GM08714 (cell line): ENCODE data around the gene SLC7A8.
A peak's percentile ranks its signal among the peaks of the same experiment; 100 is the strongest.

Experiments used
- H3K4me3 ChIP-seq: fragments of 200-500 bp; sonication (Bioruptor generic); 2 replicates; pipeline ENCODE4 v1.5.1; 2014; ENCODE audit warnings: mild to moderate bottlenecking, low read length, inconsistent platforms
- ZNF274 ChIP-seq: IDR thresholded peaks from 2 replicates; pipeline ENCODE4 v1.6.1; 2012; ENCODE audit warnings: mild to moderate bottlenecking, low read depth, low read length

SLC7A8 gene

DNA sequence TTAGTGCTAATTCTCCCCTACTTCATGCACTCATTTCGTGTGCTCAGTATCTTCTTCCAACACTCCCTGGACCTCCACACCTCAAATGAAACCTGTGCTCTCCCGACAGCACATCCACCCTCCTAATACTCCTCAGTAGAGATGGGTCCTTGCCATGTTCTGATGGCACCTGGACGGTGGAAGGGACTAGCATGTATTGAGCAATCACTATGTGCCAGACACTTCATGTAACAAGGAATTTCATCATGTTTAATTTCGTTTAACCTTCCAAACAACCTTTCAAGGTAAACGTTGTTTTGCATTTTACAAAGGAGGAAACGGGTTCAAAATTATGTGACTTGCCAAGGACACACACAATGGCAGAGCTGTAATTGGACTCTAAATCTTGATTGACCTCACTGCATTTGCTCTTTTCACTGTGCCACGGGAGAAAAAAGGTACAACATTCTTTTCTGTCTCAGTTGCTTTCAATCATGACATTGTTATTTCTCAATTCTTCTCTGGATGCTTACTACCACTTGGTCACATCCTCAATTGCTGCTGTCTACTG is 12.2 kb upstream of the SLC7A8 start:
- TF ChIP-seq ZNF274, result no peak
- H3K4me3 ChIP-seq, result no peak overlapping the region

DNA sequence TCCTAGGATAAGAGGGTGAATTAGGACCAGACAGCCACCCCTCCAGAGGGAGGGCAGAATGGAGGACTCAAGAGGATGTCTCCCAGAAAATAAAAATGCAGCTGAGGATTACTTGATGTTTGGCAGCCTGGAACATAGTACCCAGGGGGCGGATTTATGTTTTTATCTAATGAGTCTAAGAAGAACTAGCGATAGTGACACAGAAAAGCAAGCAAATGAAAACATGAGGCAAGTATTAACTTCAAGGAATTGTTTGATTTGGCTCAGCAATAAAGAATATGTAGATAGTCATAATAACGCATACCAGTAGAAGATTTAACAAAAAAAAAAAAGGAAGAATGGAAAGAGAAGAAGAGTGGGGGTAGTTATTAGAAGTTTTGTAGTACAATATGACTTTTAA is 10.0 kb upstream of the SLC7A8 start:
- no peak for TF ChIP-seq ZNF274
- no peak overlapping the region for H3K4me3 ChIP-seq

- no peak overlapping the region for H3K4me3 ChIP-seq
- TF ChIP-seq ZNF274, result no peak
These were observed 4.5 kb upstream of the SLC7A8 start for GRCh38 chr14:23187925-23188324.

GRCh38 chr14:23186913-23187654 is 3.6 kb upstream of the SLC7A8 start:
- no peak for TF ChIP-seq ZNF274

DNA sequence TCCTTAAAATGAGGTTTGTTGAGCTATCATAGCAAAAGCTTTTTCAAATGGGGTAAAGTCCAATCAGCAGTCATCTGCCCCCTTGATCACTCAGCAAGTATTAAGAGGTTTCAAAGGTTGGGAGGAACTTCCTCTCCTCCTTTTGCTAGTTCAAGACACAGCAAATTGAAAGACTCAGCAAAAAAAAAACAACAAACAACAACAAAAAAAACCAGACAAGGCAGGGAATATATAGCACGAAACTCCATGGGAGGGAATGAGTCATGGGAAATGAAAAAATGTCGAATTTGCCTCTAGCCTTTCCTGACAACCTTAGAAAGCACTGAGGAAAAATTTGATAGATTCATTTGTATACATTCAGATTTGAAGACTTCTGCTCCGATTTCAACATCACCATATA is 1.6 kb upstream of the SLC7A8 start:
- no peak for TF ChIP-seq ZNF274

More at GRCh38 chr14:23186913-23187654, 3.6 kb upstream of the SLC7A8 start:
- no peak overlapping the region for H3K4me3 ChIP-seq

DNA sequence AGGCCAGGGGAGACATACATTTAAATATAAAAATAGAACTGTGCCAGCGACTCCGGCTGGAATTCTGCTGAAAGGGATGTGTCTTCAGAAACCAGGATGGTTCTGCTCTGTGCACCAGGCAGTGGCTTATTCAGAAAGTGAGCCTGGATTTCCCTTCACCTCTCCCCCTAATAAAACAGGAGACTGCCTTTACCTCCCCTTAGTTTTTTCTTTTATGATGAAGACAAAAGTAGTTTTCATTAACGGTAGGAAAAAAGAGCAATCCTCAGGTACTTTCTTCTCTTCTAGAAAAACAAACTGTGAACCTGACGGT is 346 bp downstream of the SLC7A8 start:
- no peak for TF ChIP-seq ZNF274
- H3K4me3 ChIP-seq, result peak overlapping the region; percentile 51

More for the DNA sequence above, 1.6 kb upstream of the SLC7A8 start:
- H3K4me3 ChIP-seq, result no peak overlapping the region

DNA sequence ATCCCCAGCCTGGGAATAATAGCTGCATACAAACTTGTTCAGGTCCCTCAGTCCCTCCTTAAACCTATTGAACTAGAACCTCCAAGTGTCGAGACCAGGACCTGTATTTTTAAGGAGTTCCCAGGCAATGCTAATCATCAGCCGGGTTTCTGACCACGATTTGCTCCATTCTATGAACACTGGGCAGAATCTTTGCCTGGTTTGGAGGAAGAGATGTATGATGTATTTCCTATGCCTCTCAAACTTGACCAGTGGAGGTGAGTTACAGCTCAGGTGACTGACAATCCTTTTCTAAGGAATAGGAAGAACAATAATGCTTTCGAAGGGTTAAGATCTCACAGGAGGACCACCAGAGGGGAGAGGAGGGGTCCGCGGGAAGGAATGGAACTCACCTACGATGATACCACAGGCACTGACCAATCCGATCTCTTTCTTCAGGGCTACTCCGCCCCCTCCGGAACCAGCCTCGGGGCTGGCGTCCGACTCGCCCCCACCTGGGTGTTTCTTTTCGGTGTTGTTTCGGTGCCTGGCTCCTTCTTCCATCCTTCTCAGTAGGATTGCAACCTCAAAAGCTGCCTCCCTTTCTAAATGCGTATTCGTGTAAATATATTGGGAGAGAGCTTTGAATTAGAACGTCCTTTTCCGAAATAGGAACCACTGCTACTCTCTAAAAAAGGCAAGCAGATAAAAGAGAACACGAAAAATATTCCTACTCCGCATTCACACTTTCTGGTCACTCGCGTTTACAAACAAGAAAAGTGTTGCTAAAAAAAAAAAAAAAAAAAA is 895 bp downstream of the SLC7A8 start:
- H3K4me3 ChIP-seq, result peak overlapping the region; percentile 51

DNA sequence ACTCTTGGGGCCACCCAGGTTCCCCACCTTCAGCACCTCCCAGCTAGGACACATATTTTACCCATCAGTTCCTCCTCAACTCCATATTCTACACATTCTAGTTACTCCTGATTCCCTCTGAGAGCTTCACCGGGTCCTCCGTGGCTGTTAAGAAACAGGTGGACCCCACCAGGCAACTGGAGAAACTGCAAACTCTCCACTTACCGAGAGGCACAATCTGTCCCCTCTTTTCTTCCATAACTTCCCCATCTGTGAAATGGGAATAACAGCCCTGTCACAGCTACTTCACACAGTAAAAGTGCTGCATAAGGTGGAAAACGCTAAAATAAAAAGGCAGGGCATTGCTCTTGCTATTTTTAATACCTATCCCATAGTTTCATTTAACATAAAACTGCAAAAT is 1.5 kb downstream of the SLC7A8 start:
- H3K4me3 ChIP-seq, result no peak overlapping the region
- TF ChIP-seq ZNF274, result no peak

More for the DNA sequence above, 895 bp downstream of the SLC7A8 start:
- TF ChIP-seq ZNF274, result no peak

- H3K4me3 ChIP-seq, result no peak overlapping the region
- no peak for TF ChIP-seq ZNF274
These were observed 2.0 kb downstream of the SLC7A8 start for GRCh38 chr14:23181453-23181852.

GRCh38 chr14:23177181-23177580 is 6.3 kb downstream of the SLC7A8 start:
- TF ChIP-seq ZNF274, result no peak
- H3K4me3 ChIP-seq, result no peak overlapping the region

DNA sequence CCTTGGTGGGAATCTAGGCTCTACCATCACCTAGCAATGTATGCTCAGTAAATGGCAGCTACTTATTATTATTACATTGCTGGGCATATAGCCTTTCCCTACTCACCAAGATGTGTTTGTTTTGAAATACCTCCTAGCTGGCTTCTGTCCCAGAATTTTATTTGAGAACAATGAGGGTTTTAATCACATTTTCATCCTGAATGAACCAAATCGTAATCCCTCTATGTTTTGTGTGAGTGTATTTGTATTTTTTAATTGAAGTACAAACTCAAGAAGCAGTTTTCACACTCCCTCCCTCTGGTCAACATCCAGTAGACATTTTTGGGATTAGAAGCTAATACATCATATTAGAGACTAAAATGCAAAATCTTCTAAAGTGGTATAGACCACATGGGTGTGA is 7.6 kb downstream of the SLC7A8 start:
- H3K4me3 ChIP-seq, result no peak overlapping the region
- no peak for TF ChIP-seq ZNF274

GRCh38 chr14:23174296-23175184 is 8.9 kb downstream of the SLC7A8 start:
- no peak overlapping the region for H3K4me3 ChIP-seq
- TF ChIP-seq ZNF274, result no peak

DNA sequence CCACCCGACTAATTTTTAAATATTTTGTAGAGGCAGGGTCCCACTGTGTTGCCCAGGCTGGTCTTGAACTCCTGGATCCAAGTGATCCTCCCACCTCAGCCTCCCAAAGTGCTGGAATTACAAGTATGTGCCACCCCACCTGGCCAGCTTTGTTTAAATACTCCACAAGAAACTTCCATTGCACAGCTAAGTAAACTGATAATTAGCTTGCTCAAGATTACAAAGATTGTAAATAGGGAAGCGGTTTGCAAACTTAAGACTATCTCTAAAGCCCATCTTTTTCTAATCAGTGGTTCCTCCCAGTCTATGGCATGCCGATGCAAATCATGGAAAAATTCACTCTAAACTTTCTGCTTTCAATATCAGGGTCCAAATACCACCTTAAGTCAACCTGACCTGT is 9.7 kb downstream of the SLC7A8 start:
- no peak overlapping the region for H3K4me3 ChIP-seq
- no peak for TF ChIP-seq ZNF274

DNA sequence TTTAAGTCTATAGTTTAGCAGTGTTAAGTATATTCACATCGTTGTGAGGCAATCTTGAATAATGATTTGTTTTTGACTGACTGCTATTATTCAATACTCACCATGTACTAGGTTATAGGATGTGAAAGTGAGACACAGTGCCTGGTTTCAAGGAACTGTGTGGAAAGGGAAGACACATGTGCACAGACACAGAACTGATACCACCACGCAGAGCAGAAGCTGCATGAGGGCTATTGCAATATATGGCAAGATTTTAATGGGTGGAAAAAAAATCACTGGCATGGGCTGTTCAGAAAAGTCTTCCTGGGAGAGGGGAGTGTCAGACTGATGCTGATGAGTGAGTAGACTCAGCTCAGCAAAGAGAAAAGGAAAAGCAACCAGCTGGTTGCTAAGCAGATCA is 10.4 kb downstream of the SLC7A8 start:
- H3K4me3 ChIP-seq, result no peak overlapping the region
- no peak for TF ChIP-seq ZNF274
